WERI-Rb-1 (cell line): ENCODE data around the gene LRIT2.

Experiments
- DNase-seq: peaks from one replicate; pipeline ENCODE4 v3.0.0-alpha.2; 2020
- H3K27ac ChIP-seq: fragments of 250-450 bp; sonication (Bioruptor Pico); 2 replicates; pipeline ENCODE4 v1.5.1; 2020; ENCODE audit warnings: mild to moderate bottlenecking, moderate library complexity
- H3K27me3 ChIP-seq: fragments of 250-450 bp; sonication (Bioruptor Pico); 2 replicates; pipeline ENCODE4 v1.5.1; 2021; ENCODE audit warnings: mild to moderate bottlenecking, low read depth, moderate library complexity; ENCODE audit not compliant: insufficient read depth, severe bottlenecking
- H3K36me3 ChIP-seq: fragments of 250-450 bp; sonication (Bioruptor Pico); 2 replicates; pipeline ENCODE4 v1.5.1; 2020; ENCODE audit warnings: mild to moderate bottlenecking, moderate library complexity
- H3K4me3 ChIP-seq: 2 replicates; pipeline ENCODE4 v1.5.1; 2011; ENCODE audit warnings: low read depth, mild to moderate bottlenecking, control low read depth, low read length
- H3K9me3 ChIP-seq: fragments of 250-450 bp; sonication (Bioruptor Pico); 2 replicates; pipeline ENCODE4 v1.5.1; 2021; ENCODE audit warnings: mild to moderate bottlenecking, moderate library complexity; ENCODE audit not compliant: severe bottlenecking
- TF ChIP-seq, protein P1 (sequence below): IDR thresholded peaks from 2 replicates; pipeline ENCODE4 v1.5.1; 2011; ENCODE audit warnings: low read depth, mild to moderate bottlenecking, control low read depth, inconsistent platforms, low read length

LRIT2 gene

DNA sequence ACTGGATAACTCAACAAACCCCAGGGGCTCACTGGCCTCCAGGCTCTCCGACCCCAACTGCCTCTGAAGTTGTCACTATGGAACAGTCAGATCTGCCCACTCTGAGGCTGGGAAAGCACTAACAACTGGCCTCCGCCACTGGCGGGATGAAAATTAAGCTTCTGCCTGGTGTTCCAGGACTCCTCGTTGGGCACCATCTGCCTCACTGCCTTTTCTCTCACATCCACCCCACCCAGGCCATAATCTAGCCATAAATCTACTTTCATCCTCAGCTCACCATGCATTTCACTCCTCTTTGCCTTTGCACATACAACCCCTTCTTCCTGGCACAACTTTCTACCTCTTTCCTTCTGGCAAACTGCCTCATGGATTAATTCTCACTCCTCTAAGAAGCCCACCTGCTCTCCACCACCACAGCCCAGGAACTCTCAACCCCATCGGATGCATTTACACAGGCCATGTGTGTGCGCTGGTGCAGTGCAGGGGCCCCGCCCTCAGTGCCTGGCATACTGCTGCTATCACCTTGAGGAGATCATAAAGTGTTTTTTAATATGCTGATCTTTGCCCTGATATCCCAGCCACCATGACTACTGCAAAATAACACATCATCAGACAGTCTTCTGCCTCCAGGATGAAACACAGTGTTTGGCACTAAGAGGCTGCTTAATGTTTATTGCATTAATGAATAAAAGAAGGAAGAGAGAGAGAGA lies 27.0 kb downstream of the LRIT2 start:
- no peak overlapping the region for H3K4me3 ChIP-seq
- peak; percentile 81 for DNase-seq
- peaks cover 69% of the 10 kb centered on the region for H3K36me3 ChIP-seq
- TF ChIP-seq, protein P1, sequence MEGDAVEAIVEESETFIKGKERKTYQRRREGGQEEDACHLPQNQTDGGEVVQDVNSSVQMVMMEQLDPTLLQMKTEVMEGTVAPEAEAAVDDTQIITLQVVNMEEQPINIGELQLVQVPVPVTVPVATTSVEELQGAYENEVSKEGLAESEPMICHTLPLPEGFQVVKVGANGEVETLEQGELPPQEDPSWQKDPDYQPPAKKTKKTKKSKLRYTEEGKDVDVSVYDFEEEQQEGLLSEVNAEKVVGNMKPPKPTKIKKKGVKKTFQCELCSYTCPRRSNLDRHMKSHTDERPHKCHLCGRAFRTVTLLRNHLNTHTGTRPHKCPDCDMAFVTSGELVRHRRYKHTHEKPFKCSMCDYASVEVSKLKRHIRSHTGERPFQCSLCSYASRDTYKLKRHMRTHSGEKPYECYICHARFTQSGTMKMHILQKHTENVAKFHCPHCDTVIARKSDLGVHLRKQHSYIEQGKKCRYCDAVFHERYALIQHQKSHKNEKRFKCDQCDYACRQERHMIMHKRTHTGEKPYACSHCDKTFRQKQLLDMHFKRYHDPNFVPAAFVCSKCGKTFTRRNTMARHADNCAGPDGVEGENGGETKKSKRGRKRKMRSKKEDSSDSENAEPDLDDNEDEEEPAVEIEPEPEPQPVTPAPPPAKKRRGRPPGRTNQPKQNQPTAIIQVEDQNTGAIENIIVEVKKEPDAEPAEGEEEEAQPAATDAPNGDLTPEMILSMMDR: no peak
- no peaks in the 10 kb centered on the region for H3K9me3 ChIP-seq
- H3K27me3 ChIP-seq: no peaks in the 10 kb centered on the region
- peak overlapping the region; percentile 52 for H3K27ac ChIP-seq

- peaks cover 62% of the 10 kb centered on the region for H3K36me3 ChIP-seq
- no peaks in the 10 kb centered on the region for H3K9me3 ChIP-seq
- H3K27me3 ChIP-seq: no peaks in the 10 kb centered on the region
- TF ChIP-seq, protein P1: no peak
- DNase-seq: no peak
- no peak overlapping the region for H3K4me3 ChIP-seq
- peak overlapping the region; percentile 52 for H3K27ac ChIP-seq
Observed at GRCh38 chr10:84197643-84198042, 27.7 kb downstream of the LRIT2 start.

DNA sequence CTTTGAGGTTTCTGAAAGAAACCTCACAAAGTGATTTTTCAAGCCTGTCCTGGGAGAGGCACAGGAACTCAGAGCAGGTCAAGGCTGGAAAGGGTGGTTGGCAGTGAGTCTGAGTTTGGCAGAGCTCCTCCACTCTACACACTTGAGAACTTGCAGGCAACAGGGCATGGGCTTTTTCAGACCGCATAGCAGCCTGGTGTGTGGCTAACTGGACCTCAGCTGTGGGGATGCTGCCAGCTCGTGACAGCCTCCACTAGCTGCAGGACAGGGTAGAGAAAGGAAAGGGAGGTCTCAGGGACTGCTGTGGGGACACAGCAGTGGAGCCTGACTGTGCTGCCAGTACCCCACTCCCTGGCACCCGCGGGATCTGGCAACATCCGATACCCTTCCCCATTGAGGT lies 28.4 kb downstream of the LRIT2 start:
- no peak overlapping the region for H3K4me3 ChIP-seq
- peaks cover 55% of the 10 kb centered on the region for H3K36me3 ChIP-seq
- H3K9me3 ChIP-seq: no peaks in the 10 kb centered on the region
- no peak for DNase-seq
- H3K27me3 ChIP-seq: no peaks in the 10 kb centered on the region
- H3K27ac ChIP-seq: peak overlapping the region; percentile 52
- TF ChIP-seq, protein P1: no peak

- TF ChIP-seq, protein P1: no peak
Observed at GRCh38 chr10:84196083-84196482, 29.3 kb downstream of the LRIT2 start.

DNA sequence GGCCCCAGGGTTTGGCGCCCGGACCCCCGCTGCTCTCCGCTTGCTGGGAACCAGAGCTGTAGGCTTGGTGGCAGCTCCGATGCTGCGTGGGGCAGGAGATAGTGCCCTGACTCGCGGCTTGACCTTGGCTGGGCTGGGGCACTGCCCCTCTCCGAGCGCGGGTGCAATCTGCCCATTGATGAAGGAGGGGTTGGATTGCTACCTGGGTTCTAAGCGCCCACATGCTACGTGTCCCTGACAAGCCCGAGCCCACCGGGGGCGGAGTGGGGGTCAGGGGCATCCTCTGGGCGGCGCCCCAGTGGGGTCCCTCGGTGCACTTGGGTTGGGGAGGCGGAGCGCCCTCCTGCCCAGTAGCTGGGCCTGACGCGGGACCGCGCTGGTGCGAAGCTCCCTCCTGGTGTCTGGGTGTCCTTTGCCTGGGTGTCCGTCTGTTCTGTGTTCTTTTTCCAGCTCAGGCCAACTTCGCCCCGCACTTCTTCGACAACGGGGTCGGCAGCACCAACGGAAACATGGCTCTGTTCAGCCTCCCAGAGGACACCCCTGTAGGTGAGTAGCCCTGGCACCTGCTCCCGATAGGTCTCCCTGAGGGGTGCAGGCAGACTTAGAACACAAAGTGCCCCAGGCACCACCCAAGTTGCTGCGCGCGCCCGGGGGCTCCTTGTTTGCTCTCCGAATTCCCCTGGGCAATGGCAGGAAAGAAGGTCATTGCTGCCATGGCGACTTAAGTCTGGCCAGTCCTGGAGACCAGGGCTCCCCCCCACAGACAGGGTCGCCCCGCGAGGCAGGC lies 30.1 kb downstream of the LRIT2 start:
- H3K27ac ChIP-seq: peak overlapping the region; percentile 79
- no peaks in the 10 kb centered on the region for H3K9me3 ChIP-seq
- no peak for DNase-seq
- H3K36me3 ChIP-seq: peaks cover 38% of the 10 kb centered on the region
- TF ChIP-seq, protein P1: no peak
- H3K27me3 ChIP-seq: no peaks in the 10 kb centered on the region
- H3K4me3 ChIP-seq: peak overlapping the region; percentile 83

More at GRCh38 chr10:84196083-84196482, 29.3 kb downstream of the LRIT2 start:
- Histone ChIP-seq H3K36me3 (peaks cover 46% of the 10 kb centered on the region), H3K9me3 (no peaks in the 10 kb centered on the region), H3K27me3 (no peaks in the 10 kb centered on the region), H3K27ac (peak overlapping the region; percentile 52), H3K4me3 (no peak overlapping the region; the same call in 1 of the 2 replicates)
- peak; percentile 34 for DNase-seq
